Measurements from ENCODE around the gene QSOX2.

- TF ChIP-seq POLR2A (IDR thresholded peaks at IDR 0.05): no peak
- TF ChIP-seq CTCF (IDR thresholded peaks at IDR 0.05): no peak
Measured at GRCh38 chr9:136244122-136244968, 1.3 kb downstream of the QSOX2 start.

All from Peyer's patch (tissue), 4 donors.